ENCODE measurements around the gene FKBP2. TPM values are rescaled to one million over a fixed set of nuclear protein-coding genes. Genes with fewer than 3 reads are reported as not detected.

Gene FKBP2
- total and polyA plus RNA-seq, 8 donors, result 37.8 to 344 (median 53.3) TPM

DNA sequence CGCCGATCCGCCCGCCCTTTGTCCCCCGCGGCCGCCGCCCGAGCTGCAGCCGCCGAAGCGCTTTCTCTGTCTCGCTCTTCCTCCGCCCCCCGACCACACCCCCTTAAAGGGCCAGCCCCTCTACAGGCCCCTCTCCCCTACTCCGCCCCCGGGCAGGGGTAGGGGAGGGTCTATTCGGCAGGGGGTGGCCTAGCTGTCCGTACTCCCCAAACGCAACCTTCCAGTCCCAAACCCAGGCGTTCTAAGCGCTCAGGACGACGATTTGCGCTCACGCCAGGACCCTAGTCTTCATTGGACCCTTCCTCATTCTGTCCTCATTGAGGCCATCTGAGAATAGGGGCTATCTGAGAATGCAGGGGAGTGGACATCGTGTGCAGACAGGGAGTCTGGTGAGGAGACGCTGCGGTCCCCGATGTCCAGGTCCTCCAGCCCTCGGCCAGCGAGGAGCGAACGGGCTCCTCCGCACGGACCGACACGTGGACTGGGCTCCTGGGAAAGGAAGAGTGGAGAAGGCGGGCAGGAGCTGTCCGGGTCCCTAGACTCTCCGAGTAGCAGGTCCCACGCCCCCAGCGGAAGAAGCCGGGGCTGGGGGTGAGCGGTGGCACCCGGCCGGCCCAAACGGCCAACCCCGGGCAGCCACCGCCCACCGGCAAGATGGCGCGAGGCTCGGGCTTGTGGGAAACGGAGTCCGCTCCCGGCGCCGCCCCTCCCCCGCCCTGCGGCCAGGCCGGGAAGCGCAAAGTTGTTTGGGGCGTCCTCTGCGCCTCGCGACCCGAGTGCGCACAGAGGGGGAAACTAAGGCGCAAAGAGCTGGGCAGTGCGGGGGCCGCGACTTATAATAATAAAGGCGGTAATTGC lies 6.2 kb downstream of the FKBP2 start, which contains the start of gene PPP1R14B:
PPP1R14B (minus strand) TSS at position 73 of the 858 bp plus-strand sequence. CDS start 270 bp downstream, outside the sequence.
- Histone ChIP-seq H3K4me3 (peak within 1 kb of the TSS; percentile 35 to 75 (median 62)), H3K9me3 (no peaks in the 10 kb centered on the region), H3K27ac (peak within 1 kb of the TSS; percentile 76 to 89 (median 83)), H3K36me3 (no peaks in the 10 kb centered on the region), H3K27me3 (no peaks in the 10 kb centered on the region), H3K4me1 (peaks cover 0 to 24% (median 17%) of the 10 kb centered on the region in 3 donors)
- ATAC-seq (peak; percentile 55 to 74 (median 68)), FAIRE-seq (no peak), DNase-seq (peak; percentile 84 to 95 (median 90))
- 0% methylated on average over 56 to 73 of the region's 74 CpGs for WGBS, 2 donors
- TF ChIP-seq, protein P1, sequence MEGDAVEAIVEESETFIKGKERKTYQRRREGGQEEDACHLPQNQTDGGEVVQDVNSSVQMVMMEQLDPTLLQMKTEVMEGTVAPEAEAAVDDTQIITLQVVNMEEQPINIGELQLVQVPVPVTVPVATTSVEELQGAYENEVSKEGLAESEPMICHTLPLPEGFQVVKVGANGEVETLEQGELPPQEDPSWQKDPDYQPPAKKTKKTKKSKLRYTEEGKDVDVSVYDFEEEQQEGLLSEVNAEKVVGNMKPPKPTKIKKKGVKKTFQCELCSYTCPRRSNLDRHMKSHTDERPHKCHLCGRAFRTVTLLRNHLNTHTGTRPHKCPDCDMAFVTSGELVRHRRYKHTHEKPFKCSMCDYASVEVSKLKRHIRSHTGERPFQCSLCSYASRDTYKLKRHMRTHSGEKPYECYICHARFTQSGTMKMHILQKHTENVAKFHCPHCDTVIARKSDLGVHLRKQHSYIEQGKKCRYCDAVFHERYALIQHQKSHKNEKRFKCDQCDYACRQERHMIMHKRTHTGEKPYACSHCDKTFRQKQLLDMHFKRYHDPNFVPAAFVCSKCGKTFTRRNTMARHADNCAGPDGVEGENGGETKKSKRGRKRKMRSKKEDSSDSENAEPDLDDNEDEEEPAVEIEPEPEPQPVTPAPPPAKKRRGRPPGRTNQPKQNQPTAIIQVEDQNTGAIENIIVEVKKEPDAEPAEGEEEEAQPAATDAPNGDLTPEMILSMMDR (IDR thresholded peaks at IDR 0.05), result peak in 1 of 4 donors; percentile 5
- intact Hi-C loops (cut with DNase I), result no loop called here

DNA sequence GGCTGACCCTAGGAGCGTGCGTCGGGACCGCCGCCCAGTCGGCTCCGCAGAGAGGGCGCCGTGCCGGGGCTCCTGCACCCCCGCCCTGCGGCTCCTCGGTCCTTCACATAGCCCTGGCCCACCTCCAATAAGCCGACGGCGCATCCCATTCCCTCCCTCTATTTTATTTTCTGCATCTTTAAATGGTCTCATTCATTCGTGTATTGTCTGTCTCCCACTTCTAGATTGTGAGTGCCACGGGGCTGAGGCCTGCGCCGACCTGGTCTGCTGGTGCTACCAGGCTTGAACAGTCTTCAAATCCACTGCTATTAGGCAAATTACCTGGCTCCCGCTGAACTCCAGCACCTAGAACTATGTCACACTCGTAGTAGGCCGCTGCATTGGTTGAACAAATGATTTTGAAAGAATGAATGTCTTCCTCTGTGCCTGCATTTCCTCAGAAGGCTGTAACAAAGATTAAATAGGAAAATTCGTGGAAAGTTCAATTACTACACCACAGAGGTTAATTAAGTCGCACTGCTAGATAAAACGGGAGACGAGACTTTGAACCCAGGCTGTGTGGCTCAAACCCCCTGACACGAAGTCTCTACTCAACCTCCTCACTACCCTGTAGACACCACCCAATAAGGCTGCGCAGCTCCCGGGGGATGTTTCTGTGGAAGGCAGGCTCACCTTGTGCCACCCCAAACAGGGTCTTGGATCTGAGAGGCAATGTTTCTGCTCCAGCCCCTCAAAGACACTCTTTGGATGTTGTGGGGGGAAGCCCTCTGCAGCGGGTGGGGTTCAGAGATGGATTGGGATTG lies 7.0 kb downstream of the FKBP2 start:
- intact Hi-C loops (cut with DNase I), result no loop called here
- Histone ChIP-seq H3K4me1 (peaks cover 0 to 19% (median 11%) of the 10 kb centered on the region in 3 donors), H3K9me3 (no peaks in the 10 kb centered on the region), H3K4me3 (peak overlapping the region; percentile 35 to 70 (median 48)), H3K36me3 (no peaks in the 10 kb centered on the region), H3K27ac (peak overlapping the region in 2 of 4 donors; percentile 72 to 85), H3K27me3 (no peaks in the 10 kb centered on the region)
- TF ChIP-seq, protein P1 (IDR thresholded peaks at IDR 0.05), result no peak
- ATAC-seq (no peak), DNase-seq (no peak), FAIRE-seq (no peak)
- WGBS, 2 donors, result 32 to 36% methylated on average over 30 to 31 of the region's 31 CpGs

DNA sequence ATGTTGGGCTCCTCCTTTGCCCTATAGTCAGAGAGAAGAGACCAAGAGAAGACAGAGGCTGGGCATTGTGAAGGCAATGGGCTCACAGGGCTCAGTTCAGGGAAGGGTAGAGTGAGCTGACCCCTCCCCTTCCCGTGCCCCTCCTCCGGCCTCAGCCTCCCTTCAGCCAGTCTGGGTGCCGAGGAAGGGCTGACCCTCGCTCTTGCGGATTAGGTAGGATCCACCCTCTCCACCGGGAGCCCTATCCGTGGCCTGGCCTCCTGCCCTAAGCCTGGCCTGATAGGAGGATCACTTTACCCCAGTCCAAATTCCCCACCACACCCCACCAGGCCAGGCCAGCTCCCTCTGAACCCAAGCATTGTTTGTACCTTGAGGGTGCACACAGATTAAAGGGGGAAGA lies 7.7 kb downstream of the FKBP2 start:
- no peaks in the 10 kb centered on the region for H3K27me3 ChIP-seq
- H3K9me3 ChIP-seq, result no peaks in the 10 kb centered on the region
- peaks cover 0 to 14% (median 4%) of the 10 kb centered on the region in 3 donors for H3K4me1 ChIP-seq
- TF ChIP-seq, protein P1 (IDR thresholded peaks at IDR 0.05), result no peak
- H3K27ac ChIP-seq, result no peak overlapping the region
- 77 to 79% methylated on average over 7 of the region's 7 CpGs for WGBS, 2 donors
- FAIRE-seq (no peak), ATAC-seq (no peak), DNase-seq (no peak)
- intact Hi-C loops (cut with DNase I), result no loop called here
- no peak overlapping the region for H3K4me3 ChIP-seq
- no peaks in the 10 kb centered on the region for H3K36me3 ChIP-seq

DNA sequence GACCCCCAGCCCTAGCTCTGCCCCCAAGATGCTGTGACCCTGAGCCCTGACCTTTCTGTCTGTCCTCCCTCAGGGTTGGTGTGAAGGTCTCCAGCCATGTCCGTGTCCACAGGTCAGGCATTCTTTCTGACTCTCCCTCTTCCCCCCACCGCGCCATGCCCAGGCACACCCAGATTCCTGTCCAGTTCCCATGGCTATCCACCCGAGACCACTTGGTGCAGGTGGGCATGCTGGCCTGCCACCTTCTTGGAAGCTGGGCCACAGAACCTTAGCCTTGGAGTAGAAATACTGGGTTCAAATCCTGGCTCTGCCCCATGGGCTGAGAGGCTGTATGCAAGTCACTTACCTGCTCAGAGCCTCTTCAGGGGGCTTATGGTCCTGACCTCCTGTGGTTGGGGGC lies 8.1 kb downstream of the FKBP2 start:
- H3K27ac ChIP-seq, result no peak overlapping the region
- intact Hi-C loops (cut with DNase I), result no loop called here

More for the DNA sequence above, 8.1 kb downstream of the FKBP2 start:
- DNase-seq (no peak), ATAC-seq (no peak), FAIRE-seq (no peak)
- H3K4me1 ChIP-seq, result peaks cover 0 to 9% (median 4%) of the 10 kb centered on the region in 3 donors
- H3K4me3 ChIP-seq, result no peak overlapping the region
- H3K27me3 ChIP-seq, result no peaks in the 10 kb centered on the region
- H3K36me3 ChIP-seq, result no peaks in the 10 kb centered on the region
- H3K9me3 ChIP-seq, result no peaks in the 10 kb centered on the region
- TF ChIP-seq, protein P1 (IDR thresholded peaks at IDR 0.05), result no peak
- WGBS, 2 donors, result 90 to 91% methylated on average over 4 of the region's 4 CpGs

Measured in pancreas (tissue), 10 donors.